OCI-LY3 (cell line): ENCODE results near the gene RHBDL1.

ENCODE experiments used
- H2AFZ ChIP-seq: fragments of 200-600, 300-600 bp; shearing (Covaris generic); 2 replicates; pipeline ENCODE4 v1.6.0; 2014; ENCODE audit warnings: antibody characterized with exemption, low read depth, low read length
- H3K27ac ChIP-seq: fragments of 200-600, 300-600 bp; sonication (generic); 2 replicates; pipeline ENCODE4 v1.5.1; 2014; ENCODE audit warnings: mild to moderate bottlenecking, low read length, moderate library complexity, mixed read lengths
- H3K27me3 ChIP-seq: fragments of 200-600, 300-600 bp; sonication (generic); 2 replicates; pipeline ENCODE4 v1.6.1; 2014; ENCODE audit warnings: low read depth, low read length, mixed read lengths
- H3K36me3 ChIP-seq: fragments of 200-600, 300-600 bp; sonication (generic); replicated peaks from 2 replicates; pipeline ENCODE3; 2014; ENCODE audit warnings: low read depth, low read length, mixed read lengths
- H3K4me1 ChIP-seq: fragments of 300-600, 200-600 bp; sonication (generic); 2 replicates; pipeline ENCODE4 v1.6.1; 2014; ENCODE audit warnings: low read length, mixed read lengths
- H3K4me2 ChIP-seq: fragments of 200-600, 300-600 bp; sonication (generic); 2 replicates; pipeline ENCODE4 v1.6.1; 2014; ENCODE audit warnings: low read length, mixed read lengths
- H3K4me3 ChIP-seq: fragments of 300-600, 200-600 bp; sonication (generic); 2 replicates; pipeline ENCODE4 v1.5.1; 2014; ENCODE audit warnings: antibody characterized with exemption, mild to moderate bottlenecking, low read length, moderate library complexity
- H3K79me2 ChIP-seq: fragments of 300-600, 200-600 bp; shearing (Covaris generic); 2 replicates; pipeline ENCODE4 v1.6.1; 2014; ENCODE audit warnings: mild to moderate bottlenecking, low read length, mixed read lengths
- H3K9ac ChIP-seq: fragments of 300-600, 200-600 bp; shearing (Covaris generic); 2 replicates; pipeline ENCODE4 v1.6.0; 2014; ENCODE audit warnings: mild to moderate bottlenecking, low read length, moderate library complexity
- H3K9me3 ChIP-seq: fragments of 200-600, 300-600 bp; shearing (Covaris generic); 2 replicates; pipeline ENCODE4 v1.6.1; 2014; ENCODE audit warnings: low read length, mixed read lengths; ENCODE audit not compliant: insufficient read depth
- H4K20me1 ChIP-seq: fragments of 200-600, 300-600 bp; sonication (generic); 2 replicates; pipeline ENCODE4 v1.6.1; 2016; ENCODE audit warnings: low read length, mixed read lengths; ENCODE audit not compliant: insufficient read depth
- EZH2phosphoT487 ChIP-seq: fragments of 200-600 bp; shearing (Covaris generic); IDR thresholded peaks from 2 replicates; pipeline ENCODE4 v1.6.1; 2018; ENCODE audit warnings: antibody characterized with exemption, mixed run types, low read depth
- TF ChIP-seq, protein P1 (sequence below): fragments of 200-600, 300-600 bp; sonication (generic); IDR thresholded peaks from 2 replicates; pipeline ENCODE4 v1.5.1; 2014; ENCODE audit warnings: antibody characterized with exemption, low read length, low read depth

RHBDL1 gene

DNA sequence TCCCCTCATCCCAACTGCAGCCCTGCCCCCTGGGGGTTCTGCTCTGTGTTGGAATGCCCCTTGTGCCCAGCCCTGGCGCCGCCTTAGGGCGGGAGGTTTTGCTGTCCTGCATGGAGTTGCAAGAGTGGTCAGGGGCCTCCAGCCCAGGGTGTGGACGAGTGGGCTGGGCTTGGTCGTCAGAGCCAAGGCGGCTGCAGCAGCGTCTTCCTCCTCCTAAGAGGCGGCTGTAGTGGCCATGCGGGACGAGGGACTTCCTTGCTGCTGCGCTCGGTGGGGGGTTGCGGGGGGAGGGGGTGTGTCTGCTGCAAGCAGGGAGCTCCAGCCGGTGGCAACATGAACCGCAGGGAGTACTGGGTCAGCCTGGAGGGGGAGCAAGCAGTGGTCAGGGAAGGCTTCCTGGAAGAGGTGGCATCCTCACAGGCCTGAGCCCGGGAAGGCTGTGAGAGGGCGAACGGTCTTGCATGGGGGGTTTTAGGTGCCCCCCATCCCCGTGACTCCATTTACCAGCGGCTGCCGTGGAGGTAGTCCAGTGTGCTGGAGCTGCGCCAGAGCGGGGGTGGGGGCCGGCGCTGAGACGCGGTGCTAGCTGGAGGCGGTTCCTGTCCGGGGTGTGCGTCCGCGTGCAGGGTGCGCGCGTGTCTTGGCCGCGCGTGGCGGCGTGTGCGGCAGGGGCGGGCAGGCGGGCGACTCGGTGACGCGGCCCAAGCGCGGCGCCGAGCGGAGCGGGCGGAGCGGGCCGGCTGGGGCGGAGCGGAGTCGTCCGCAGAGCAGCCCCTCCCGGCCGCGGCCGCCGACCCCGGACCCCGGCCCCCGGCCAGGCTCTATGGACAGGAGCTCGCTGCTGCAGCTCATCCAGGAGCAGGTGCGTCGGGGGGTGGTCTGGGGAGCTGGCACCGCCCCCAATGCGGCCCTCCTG, at the start of gene RHBDL1:
TSS of gene RHBDL1 (plus strand) at position 704 of the 916 bp plus-strand sequence. CDS start at position 824, 120 bp downstream.
- H3K4me3 ChIP-seq = no peak within 1 kb of the TSS; the same call in 1 of the 2 replicates
- H3K27me3 ChIP-seq = no peaks in the 10 kb centered on the region
- H3K4me2 ChIP-seq = peak within 1 kb of the TSS; percentile 28
- no peaks in the 10 kb centered on the region for H3K79me2 ChIP-seq
- no peaks in the 10 kb centered on the region for H4K20me1 ChIP-seq
- H3K27ac ChIP-seq = no peak within 1 kb of the TSS
- no peak within 1 kb of the TSS for H2AFZ ChIP-seq
- no peak for TF ChIP-seq EZH2phosphoT487
- TF ChIP-seq, protein P1, sequence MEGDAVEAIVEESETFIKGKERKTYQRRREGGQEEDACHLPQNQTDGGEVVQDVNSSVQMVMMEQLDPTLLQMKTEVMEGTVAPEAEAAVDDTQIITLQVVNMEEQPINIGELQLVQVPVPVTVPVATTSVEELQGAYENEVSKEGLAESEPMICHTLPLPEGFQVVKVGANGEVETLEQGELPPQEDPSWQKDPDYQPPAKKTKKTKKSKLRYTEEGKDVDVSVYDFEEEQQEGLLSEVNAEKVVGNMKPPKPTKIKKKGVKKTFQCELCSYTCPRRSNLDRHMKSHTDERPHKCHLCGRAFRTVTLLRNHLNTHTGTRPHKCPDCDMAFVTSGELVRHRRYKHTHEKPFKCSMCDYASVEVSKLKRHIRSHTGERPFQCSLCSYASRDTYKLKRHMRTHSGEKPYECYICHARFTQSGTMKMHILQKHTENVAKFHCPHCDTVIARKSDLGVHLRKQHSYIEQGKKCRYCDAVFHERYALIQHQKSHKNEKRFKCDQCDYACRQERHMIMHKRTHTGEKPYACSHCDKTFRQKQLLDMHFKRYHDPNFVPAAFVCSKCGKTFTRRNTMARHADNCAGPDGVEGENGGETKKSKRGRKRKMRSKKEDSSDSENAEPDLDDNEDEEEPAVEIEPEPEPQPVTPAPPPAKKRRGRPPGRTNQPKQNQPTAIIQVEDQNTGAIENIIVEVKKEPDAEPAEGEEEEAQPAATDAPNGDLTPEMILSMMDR = no peak
- H3K36me3 ChIP-seq = peaks cover 17% of the 10 kb centered on the region
- H3K4me1 ChIP-seq = no peaks in the 10 kb centered on the region
- no peaks in the 10 kb centered on the region for H3K9me3 ChIP-seq
- no peak within 1 kb of the TSS for H3K9ac ChIP-seq

DNA sequence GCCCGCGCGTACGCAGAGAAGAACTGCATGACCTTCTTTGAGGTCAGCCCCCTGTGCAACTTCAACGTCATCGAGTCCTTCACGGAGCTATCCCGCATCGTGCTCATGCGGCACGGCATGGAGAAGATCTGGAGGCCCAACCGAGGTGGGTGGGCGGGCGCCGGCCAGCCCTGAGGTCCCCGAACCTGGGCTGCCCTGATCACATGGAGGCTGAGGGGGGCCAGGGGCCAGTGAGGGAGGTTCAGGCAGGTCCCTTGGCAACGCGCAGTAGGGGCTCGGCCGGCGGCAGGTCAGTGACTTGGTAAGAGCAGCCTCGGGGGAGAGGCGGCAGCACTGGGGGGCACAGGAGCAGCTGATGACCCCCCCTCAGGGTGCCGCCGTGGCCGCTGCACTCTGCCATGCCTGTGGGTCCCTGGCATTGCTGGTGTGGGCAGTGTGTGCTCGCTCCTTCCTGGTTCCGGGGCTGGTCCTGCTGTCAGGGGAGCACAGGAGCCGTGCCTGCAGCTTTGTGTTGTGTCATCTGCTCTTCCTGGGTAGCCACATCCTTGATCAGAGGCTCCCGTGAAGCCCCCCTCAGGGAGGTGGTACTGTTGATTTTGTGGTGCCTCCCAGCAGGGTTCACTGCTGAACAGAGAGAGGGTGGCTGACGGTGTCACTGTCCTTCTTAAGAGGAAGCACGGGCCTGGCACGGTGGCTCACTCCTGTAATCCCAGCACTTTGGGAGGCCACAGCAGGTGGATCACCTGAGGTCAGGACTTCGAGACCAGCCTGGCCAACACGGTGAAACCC, 49.3 kb upstream of the RHBDL1 start:
- no peak overlapping the region for H2AFZ ChIP-seq
- no peaks in the 10 kb centered on the region for H3K27me3 ChIP-seq
- no peak overlapping the region for H3K9ac ChIP-seq
- no peaks in the 10 kb centered on the region for H3K9me3 ChIP-seq
- no peak overlapping the region for H3K27ac ChIP-seq
- no peak overlapping the region for H3K4me3 ChIP-seq
- no peaks in the 10 kb centered on the region for H4K20me1 ChIP-seq
- H3K4me2 ChIP-seq = no peak overlapping the region
- H3K4me1 ChIP-seq = no peaks in the 10 kb centered on the region
- H3K79me2 ChIP-seq = no peaks in the 10 kb centered on the region
- H3K36me3 ChIP-seq = no peaks in the 10 kb centered on the region
- no peak for TF ChIP-seq EZH2phosphoT487
- TF ChIP-seq, protein P1 = no peak

DNA sequence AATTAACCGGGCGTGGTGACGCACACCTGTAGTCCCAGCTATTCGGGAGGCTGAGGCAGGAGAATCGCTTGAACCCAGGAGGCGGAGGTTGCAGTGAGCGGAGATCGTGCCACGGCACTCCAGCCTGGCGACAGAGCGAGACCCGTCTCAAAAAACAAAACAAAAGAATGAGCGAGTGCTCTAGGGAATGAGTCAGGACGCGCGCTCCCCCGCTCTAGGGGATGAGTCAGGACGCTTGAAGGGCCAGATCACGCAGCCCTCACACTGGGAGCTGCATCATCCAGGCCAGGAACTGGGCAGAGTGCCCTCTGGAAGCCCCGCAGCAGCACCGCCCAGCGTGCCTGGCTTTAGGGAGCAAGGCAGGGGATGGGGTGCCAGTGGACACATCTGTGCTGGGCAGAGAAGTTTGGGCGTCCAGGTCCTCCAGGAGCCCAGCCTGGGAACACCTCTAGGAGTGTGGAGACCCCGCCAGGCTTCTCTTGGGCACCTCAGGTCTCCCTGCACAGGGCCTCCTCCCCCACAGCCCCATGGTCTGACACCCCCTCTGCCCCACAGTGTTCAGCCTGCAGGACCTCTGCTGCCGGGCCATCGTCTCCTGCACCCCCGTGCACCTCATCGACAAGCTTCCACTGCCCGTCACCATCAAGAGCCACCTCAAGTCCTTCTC, 48.6 kb upstream of the RHBDL1 start:
- H3K36me3 ChIP-seq = no peaks in the 10 kb centered on the region
- no peak overlapping the region for H3K4me2 ChIP-seq
- no peak overlapping the region for H3K9ac ChIP-seq
- TF ChIP-seq, protein P1 = no peak
- no peak for TF ChIP-seq EZH2phosphoT487
- H2AFZ ChIP-seq = no peak overlapping the region
- no peaks in the 10 kb centered on the region for H3K27me3 ChIP-seq
- H3K9me3 ChIP-seq = no peaks in the 10 kb centered on the region
- H3K4me1 ChIP-seq = no peaks in the 10 kb centered on the region
- H3K27ac ChIP-seq = no peak overlapping the region
- no peaks in the 10 kb centered on the region for H3K79me2 ChIP-seq
- H3K4me3 ChIP-seq = no peak overlapping the region
- no peaks in the 10 kb centered on the region for H4K20me1 ChIP-seq
